GM12864 (cell line): ENCODE data around the gene SYT1.

Source experiments
- DNase-seq: peaks from one replicate; pipeline ENCODE4 v3.0.0-alpha.2; 2011; ENCODE audit warnings: low read depth
- H3K4me3 ChIP-seq: 2 replicates; pipeline ENCODE4 v1.5.1; 2011; ENCODE audit warnings: mild to moderate bottlenecking, low read depth, low read length, control low read depth
- CTCF ChIP-seq: IDR thresholded peaks from 2 replicates; pipeline ENCODE4 v1.5.1; 2011; ENCODE audit warnings: low read depth, mild to moderate bottlenecking, moderate library complexity, low read length, control low read depth, inconsistent platforms; ENCODE audit errors: missing control alignments

Gene SYT1

GRCh38 chr12:79451365-79451764 lies 586.8 kb downstream of the SYT1 start:
- no peak for TF ChIP-seq CTCF
- no peak overlapping the region for H3K4me3 ChIP-seq
- DNase-seq = no peak

- TF ChIP-seq CTCF = no peak
- H3K4me3 ChIP-seq = no peak overlapping the region
- no peak for DNase-seq
Observed at GRCh38 chr12:79451978-79452377, 587.4 kb downstream of the SYT1 start.

GRCh38 chr12:79452906-79453305 lies 588.3 kb downstream of the SYT1 start:
- TF ChIP-seq CTCF = no peak
- H3K4me3 ChIP-seq = no peak overlapping the region
- DNase-seq = no peak

- no peak for DNase-seq
- no peak for TF ChIP-seq CTCF
- H3K4me3 ChIP-seq = no peak overlapping the region
Observed at GRCh38 chr12:79453820-79454219, 589.2 kb downstream of the SYT1 start.

GRCh38 chr12:79454338-79454843 lies 589.8 kb downstream of the SYT1 start:
- no peak overlapping the region for H3K4me3 ChIP-seq
- no peak for DNase-seq
- TF ChIP-seq CTCF = no peak

GRCh38 chr12:79455286-79455685 lies 590.7 kb downstream of the SYT1 start:
- TF ChIP-seq CTCF = no peak
- no peak for DNase-seq
- no peak overlapping the region for H3K4me3 ChIP-seq

GRCh38 chr12:79482323-79482722 lies 617.7 kb downstream of the SYT1 start:
- TF ChIP-seq CTCF = no peak
- H3K4me3 ChIP-seq = no peak overlapping the region
- DNase-seq = no peak
